Brain microvascular endothelial cell (primary cell): ENCODE measurements around the gene MKRN2.

Source experiments
- DNase-seq: peaks from one replicate; pipeline ENCODE4 v3.0.0-alpha.2; 2020
- H3K27ac ChIP-seq: fragments of 250-450 bp; sonication (Bioruptor Pico); 2 replicates; pipeline ENCODE4 v1.5.1; 2020; ENCODE audit warnings: mild to moderate bottlenecking, moderate library complexity
- H3K27me3 ChIP-seq: fragments of 250-450 bp; sonication (Bioruptor Pico); replicated peaks from 2 replicates; pipeline ENCODE4 v1.5.1; 2020; ENCODE audit warnings: mild to moderate bottlenecking
- H3K36me3 ChIP-seq: fragments of 250-450 bp; sonication (Bioruptor Pico); replicated peaks from 2 replicates; pipeline ENCODE4 v1.5.1; 2020; ENCODE audit warnings: mild to moderate bottlenecking
- H3K4me3 ChIP-seq: 2 replicates; pipeline ENCODE4 v1.5.1; 2011; ENCODE audit warnings: low read depth, mild to moderate bottlenecking, control low read depth, low read length, moderate library complexity
- CTCF ChIP-seq: IDR thresholded peaks from 2 replicates; pipeline ENCODE4 v1.5.1; 2011; ENCODE audit warnings: low read depth, mild to moderate bottlenecking, moderate library complexity, low read length, control low read depth, inconsistent platforms; ENCODE audit errors: missing control alignments
- in situ Hi-C: cut with HindIII; loops from 2 replicates; pipeline ENCODE4 v1.10.0; 2017; ENCODE audit warnings: low sequenced_read_pairs, low pct_ligation_motif_present

Gene MKRN2

GRCh38 chr3:12574661-12575060, 17.8 kb downstream of the MKRN2 start:
- in situ Hi-C loops: no loop called here
- no peak overlapping the region for H3K27ac ChIP-seq
- peaks cover 79% of the 10 kb centered on the region for H3K36me3 ChIP-seq
- DNase-seq: no peak
- no peaks in the 10 kb centered on the region for H3K27me3 ChIP-seq
- H3K4me3 ChIP-seq: no peak overlapping the region
- TF ChIP-seq CTCF: no peak

- Histone ChIP-seq H3K27ac (no peak overlapping the region), H3K27me3 (no peaks in the 10 kb centered on the region), H3K36me3 (peaks cover 76% of the 10 kb centered on the region), H3K4me3 (no peak overlapping the region)
- DNase-seq: no peak
- TF ChIP-seq CTCF: no peak
- in situ Hi-C loops: no loop called here
These were observed 20.5 kb downstream of the MKRN2 start for GRCh38 chr3:12577379-12577778.

- in situ Hi-C loops: no loop called here
- TF ChIP-seq CTCF: peak; percentile 59
- no peak for DNase-seq
- H3K27me3 ChIP-seq: no peaks in the 10 kb centered on the region
- H3K36me3 ChIP-seq: peaks cover 77% of the 10 kb centered on the region
- H3K4me3 ChIP-seq: no peak overlapping the region
- no peak overlapping the region for H3K27ac ChIP-seq
These were observed 21.9 kb downstream of the MKRN2 start for GRCh38 chr3:12578742-12579141.

- Histone ChIP-seq H3K36me3 (peaks cover 77% of the 10 kb centered on the region), H3K27ac (peak overlapping the region; percentile 41), H3K4me3 (no peak overlapping the region), H3K27me3 (no peaks in the 10 kb centered on the region)
- TF ChIP-seq CTCF: no peak
- DNase-seq: no peak
- in situ Hi-C loops: no loop called here
These were observed 22.6 kb downstream of the MKRN2 start for GRCh38 chr3:12579456-12579855.

GRCh38 chr3:12579905-12580304, 23.0 kb downstream of the MKRN2 start:
- Histone ChIP-seq H3K4me3 (no peak overlapping the region), H3K27me3 (no peaks in the 10 kb centered on the region), H3K27ac (peak overlapping the region; percentile 41), H3K36me3 (peaks cover 77% of the 10 kb centered on the region)
- no peak for TF ChIP-seq CTCF
- peak; percentile 37 for DNase-seq
- in situ Hi-C loops: no loop called here

GRCh38 chr3:12582730-12583129, 25.8 kb downstream of the MKRN2 start:
- H3K27ac ChIP-seq: no peak overlapping the region
- no peak overlapping the region for H3K4me3 ChIP-seq
- in situ Hi-C loops: no loop called here
- peaks cover 76% of the 10 kb centered on the region for H3K36me3 ChIP-seq
- no peak for TF ChIP-seq CTCF
- H3K27me3 ChIP-seq: no peaks in the 10 kb centered on the region
- DNase-seq: no peak
